Upper lobe of left lung (tissue), 6 donors: ENCODE measurements around the gene PDLIM5. TPM values are rescaled to one million over a fixed set of nuclear protein-coding genes. Genes with fewer than 3 reads are reported as not detected.

Experiments
- ATAC-seq, 2 donors: fragments of 200-7000 bp; cut with Tn5 transposase; one replicate each; pipeline ENCODE4 v1.9.1; 2022; ENCODE audit warnings: mild to moderate bottlenecking in 2 of 2, moderate library complexity in 2 of 2; ENCODE audit not compliant: low FRiP score in 2 of 2
- DNase-seq, 2 donors: peaks; one replicate each; pipeline ENCODE4 v3.0.0-alpha.2; 2019 to 2020
- H3K27ac ChIP-seq, 4 donors: fragments of 200-600 bp; sonication (generic); one replicate each; pipeline ENCODE4 v1.5.1; 2016 to 2019
- H3K27me3 ChIP-seq, 4 donors: fragments of 200-600 bp; sonication (generic); one replicate each; pipeline ENCODE4 v1.5.1; 2017 to 2019
- H3K36me3 ChIP-seq, 4 donors: fragments of 200-600 bp; sonication (generic); one replicate each; pipeline ENCODE4 v1.5.1; 2016 to 2019
- H3K4me1 ChIP-seq, 4 donors: fragments of 200-600 bp; sonication (generic); one replicate each; pipeline ENCODE4 v1.5.1; 2018 to 2019
- H3K4me3 ChIP-seq, 4 donors: fragments of 200-600 bp; sonication (generic); one replicate each; pipeline ENCODE4 v1.5.1; 2017 to 2019; ENCODE audit warnings: mild to moderate bottlenecking in 2 of 4, moderate library complexity in 1 of 4
- H3K9me3 ChIP-seq, 4 donors: fragments of 200-600 bp; sonication (generic); one replicate each; pipeline ENCODE4 v1.5.1; 2018 to 2019
- EP300 ChIP-seq, 4 donors: sonication (generic); formaldehyde crosslinking; IDR thresholded peaks; one replicate each; pipeline ENCODE4 v1.5.1; 2017; ENCODE audit warnings: antibody characterized with exemption in 4 of 4, control low read depth in 2 of 4
- POLR2A ChIP-seq, 4 donors: fragments of 450-650 bp; IDR thresholded peaks; one replicate each; pipeline ENCODE4 v1.5.1; 2016 to 2017; ENCODE audit warnings: antibody characterized with exemption in 4 of 4, mild to moderate bottlenecking in 2 of 4
- POLR2AphosphoS5 ChIP-seq, 2 donors: sonication (generic); formaldehyde crosslinking; IDR thresholded peaks; one replicate each; pipeline ENCODE4 v1.5.1; 2017; ENCODE audit warnings: antibody characterized with exemption in 2 of 2
- whole genome bisulfite sequencing, 2 donors: methylation state at CpG; one replicate each; pipeline ENCODE4 v1.1.5; 2017 to 2018; 5-methylcytosine and 5-hydroxymethylcytosine counted together
- total RNA-seq, 6 donors: library from RNA; depleted of rRNA in 4 of 6; stranded (reverse); fragments of >200 nt in 4 of 6; gene quantifications; one replicate each; pipeline versions ENCODE4 v1.1.0 to v1.2.1, GENCODE V29; 2016 to 2021
- TF ChIP-seq, protein P1 (sequence below), 6 experiments: fragments of 450-650 bp in 4 of 6; fragments of 200-600 bp in 2 of 6; sonication (generic) in 2 of 6; IDR thresholded peaks; one replicate each; pipeline ENCODE4 v1.5.1; 2016 to 2019; ENCODE audit warnings: antibody characterized with exemption in 6 of 6
- donor health status: DM: no; HTN: no; CAD: no; lungs with moderate emphysema.
- donor health status: DM: no; HTN: yes; CAD: no; lungs with severe emphysema.

The PDLIM5 gene
- total RNA-seq, 6 donors from 2014 or later = 24.1 to 105 (median 73.0) TPM

DNA sequence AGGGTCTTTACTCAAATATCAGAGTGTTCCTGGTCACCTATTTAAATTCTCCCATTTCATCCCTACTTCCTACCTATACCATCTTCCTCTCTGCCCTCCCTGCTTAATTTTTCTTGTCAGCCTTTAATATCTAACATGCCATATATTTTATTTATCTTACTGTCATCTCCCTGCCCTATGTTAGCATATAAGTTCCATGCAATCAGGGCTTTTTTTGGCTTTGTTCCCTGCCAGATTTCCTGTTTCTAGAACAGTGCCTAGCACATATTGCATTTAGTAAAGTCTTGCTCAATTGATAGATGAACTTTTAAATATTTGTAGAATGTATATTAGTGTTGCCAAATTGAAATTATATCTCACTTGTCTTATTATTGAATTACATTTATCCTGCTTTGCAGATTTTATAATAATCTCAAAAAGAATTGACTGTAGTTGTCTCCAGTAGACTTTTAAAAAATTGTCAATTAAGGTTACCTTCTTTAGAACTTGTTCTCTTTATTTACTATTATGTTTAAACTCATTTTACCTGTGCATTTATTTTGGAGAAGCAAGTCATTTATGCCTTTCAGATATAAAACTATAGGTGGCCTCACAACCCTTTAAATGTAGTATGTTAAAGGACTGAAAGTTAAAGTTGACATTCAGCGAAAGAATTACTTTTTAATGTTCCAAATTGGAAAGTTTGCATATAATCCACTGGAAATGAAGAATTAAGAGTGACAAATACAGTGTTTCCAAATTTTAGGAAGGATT is 197.8 kb downstream of the PDLIM5 start:
- Histone ChIP-seq H3K9me3 (no peaks in the 10 kb centered on the region), H3K36me3 (peaks cover 0 to 21% (median 1%) of the 10 kb centered on the region in 4 donors), H3K27ac (no peak overlapping the region), H3K4me1 (no peaks in the 10 kb centered on the region), H3K4me3 (no peak overlapping the region), H3K27me3 (no peaks in the 10 kb centered on the region)
- DNase-seq = no peak
- WGBS, 2 donors = 88 to 100% methylated on average over 1 of the region's 1 CpG
- ATAC-seq = no peak
- TF ChIP-seq POLR2AphosphoS5 (IDR thresholded peaks at IDR 0.05) = no peak
- TF ChIP-seq POLR2A (IDR thresholded peaks at IDR 0.05) = no peak
- TF ChIP-seq, protein P1, sequence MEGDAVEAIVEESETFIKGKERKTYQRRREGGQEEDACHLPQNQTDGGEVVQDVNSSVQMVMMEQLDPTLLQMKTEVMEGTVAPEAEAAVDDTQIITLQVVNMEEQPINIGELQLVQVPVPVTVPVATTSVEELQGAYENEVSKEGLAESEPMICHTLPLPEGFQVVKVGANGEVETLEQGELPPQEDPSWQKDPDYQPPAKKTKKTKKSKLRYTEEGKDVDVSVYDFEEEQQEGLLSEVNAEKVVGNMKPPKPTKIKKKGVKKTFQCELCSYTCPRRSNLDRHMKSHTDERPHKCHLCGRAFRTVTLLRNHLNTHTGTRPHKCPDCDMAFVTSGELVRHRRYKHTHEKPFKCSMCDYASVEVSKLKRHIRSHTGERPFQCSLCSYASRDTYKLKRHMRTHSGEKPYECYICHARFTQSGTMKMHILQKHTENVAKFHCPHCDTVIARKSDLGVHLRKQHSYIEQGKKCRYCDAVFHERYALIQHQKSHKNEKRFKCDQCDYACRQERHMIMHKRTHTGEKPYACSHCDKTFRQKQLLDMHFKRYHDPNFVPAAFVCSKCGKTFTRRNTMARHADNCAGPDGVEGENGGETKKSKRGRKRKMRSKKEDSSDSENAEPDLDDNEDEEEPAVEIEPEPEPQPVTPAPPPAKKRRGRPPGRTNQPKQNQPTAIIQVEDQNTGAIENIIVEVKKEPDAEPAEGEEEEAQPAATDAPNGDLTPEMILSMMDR (IDR thresholded peaks at IDR 0.05) = no peak
- TF ChIP-seq EP300 (IDR thresholded peaks at IDR 0.05) = no peak

DNA sequence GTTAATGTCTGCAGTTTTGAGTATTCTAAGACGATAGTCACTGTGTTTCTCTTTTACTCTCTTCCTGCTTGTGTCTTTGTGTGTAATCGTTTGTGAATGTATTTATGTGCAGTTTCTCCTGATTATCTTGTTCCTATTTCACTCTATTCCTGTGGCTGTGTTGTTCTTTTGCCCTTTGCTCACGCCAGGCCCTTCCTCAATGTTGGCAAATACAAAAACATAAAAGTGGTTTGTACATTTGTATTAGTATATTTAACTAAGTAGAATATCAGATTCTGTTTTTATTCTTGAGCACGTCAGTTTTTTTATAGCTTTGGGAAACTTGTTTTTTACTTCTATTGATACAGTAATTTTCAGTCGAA is 198.4 kb downstream of the PDLIM5 start:
- TF ChIP-seq, protein P1 (IDR thresholded peaks at IDR 0.05) = no peak
- TF ChIP-seq POLR2AphosphoS5 (IDR thresholded peaks at IDR 0.05) (no peak), EP300 (IDR thresholded peaks at IDR 0.05) (no peak), POLR2A (IDR thresholded peaks at IDR 0.05) (no peak)
- 73 to 77% methylated on average over 5 of the region's 5 CpGs for WGBS, 2 donors
- H3K4me3 ChIP-seq = no peak overlapping the region

DNA sequence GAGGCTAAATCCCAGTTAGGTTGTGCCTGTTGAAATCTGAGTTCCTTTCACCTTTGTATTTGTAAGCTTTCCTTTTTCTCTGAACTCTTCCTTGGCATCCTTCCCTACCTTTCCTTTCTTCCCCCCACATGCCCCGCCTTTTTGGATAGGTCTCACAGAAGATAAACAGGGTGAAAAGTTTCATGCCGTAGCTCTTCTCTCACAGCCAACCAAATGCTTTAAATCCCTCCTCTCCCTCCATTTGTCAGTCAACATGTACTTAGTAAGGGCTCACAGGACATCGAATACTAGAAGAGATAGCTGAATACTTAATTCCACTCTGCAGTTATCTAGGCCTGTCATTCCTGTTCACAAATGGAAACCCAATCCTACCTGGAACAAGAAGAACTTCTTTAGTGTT is 198.9 kb downstream of the PDLIM5 start:
- TF ChIP-seq POLR2AphosphoS5 (IDR thresholded peaks at IDR 0.05) (no peak), EP300 (IDR thresholded peaks at IDR 0.05) (no peak), POLR2A (IDR thresholded peaks at IDR 0.05) (no peak)
- TF ChIP-seq, protein P1 (IDR thresholded peaks at IDR 0.05) = no peak
- Histone ChIP-seq H3K36me3 (peaks cover 0 to 10% (median 1%) of the 10 kb centered on the region in 4 donors), H3K9me3 (no peaks in the 10 kb centered on the region), H3K4me1 (no peaks in the 10 kb centered on the region), H3K27ac (no peak overlapping the region), H3K27me3 (no peaks in the 10 kb centered on the region), H3K4me3 (no peak overlapping the region)
- DNase-seq = no peak
- WGBS, 2 donors = 70 to 80% methylated on average over 2 to 3 of the region's 3 CpGs
- ATAC-seq = no peak

More for the DNA sequence above, 198.4 kb downstream of the PDLIM5 start:
- ATAC-seq (no peak), DNase-seq (no peak)
- H3K36me3 ChIP-seq = peaks cover 0 to 15% (median 1%) of the 10 kb centered on the region in 4 donors
- H3K27me3 ChIP-seq = no peaks in the 10 kb centered on the region
- H3K4me1 ChIP-seq = no peaks in the 10 kb centered on the region
- no peak overlapping the region for H3K27ac ChIP-seq
- H3K9me3 ChIP-seq = no peaks in the 10 kb centered on the region

DNA sequence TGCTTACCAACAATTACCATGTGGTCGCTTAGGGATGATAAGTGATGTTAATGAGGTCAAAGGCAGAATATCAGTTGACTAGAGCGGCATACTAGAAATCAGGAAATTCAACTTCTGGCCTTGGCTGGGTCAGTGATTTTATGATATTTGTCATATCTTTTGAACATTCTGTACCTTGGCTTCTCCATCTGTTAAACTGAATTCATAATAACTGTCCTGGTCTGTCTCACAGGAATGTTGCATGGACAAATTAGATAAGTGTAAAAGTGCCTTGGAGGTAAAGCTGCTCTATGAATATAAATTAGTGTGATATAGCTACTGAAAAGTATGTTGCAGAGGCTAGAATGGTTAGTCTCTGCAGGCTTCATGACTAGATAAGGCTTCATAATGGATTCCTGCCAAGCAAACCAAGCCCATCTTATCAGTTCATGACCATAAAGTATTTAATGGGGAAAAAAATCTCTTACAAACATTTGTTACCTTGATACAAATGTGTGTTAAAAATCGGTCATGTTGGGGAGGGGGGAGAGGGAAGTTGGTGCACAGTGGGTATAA is 201.4 kb downstream of the PDLIM5 start:
- Histone ChIP-seq H3K4me1 (no peaks in the 10 kb centered on the region), H3K36me3 (peaks cover 0 to 14% (median 4%) of the 10 kb centered on the region in 4 donors), H3K27me3 (no peaks in the 10 kb centered on the region), H3K27ac (no peak overlapping the region), H3K4me3 (no peak overlapping the region), H3K9me3 (no peaks in the 10 kb centered on the region)
- DNase-seq = no peak
- TF ChIP-seq, protein P1 (IDR thresholded peaks at IDR 0.05) = no peak
- TF ChIP-seq POLR2AphosphoS5 (IDR thresholded peaks at IDR 0.05) = no peak
- TF ChIP-seq POLR2A (IDR thresholded peaks at IDR 0.05) = no peak
- TF ChIP-seq EP300 (IDR thresholded peaks at IDR 0.05) = no peak
- no peak for ATAC-seq
- WGBS, 2 donors = 89 to 92% methylated on average over 3 of the region's 3 CpGs
